GM21717 (cell line): ENCODE measurements around the gene WWTR1.
A peak's percentile ranks its signal among the peaks of the same experiment; 100 is the strongest.

Experiments used
- ATAC-seq: cut with Tn5 transposase; IDR thresholded peaks from one replicate; pipeline ENCODE4 v1.9.1; 2021; ENCODE audit warnings: mild to moderate bottlenecking, moderate library complexity; ENCODE audit not compliant: unreplicated experiment

WWTR1 gene

GRCh38 chr3:149506965-149507364 is 150.9 kb downstream of the WWTR1 start:
- ATAC-seq, result no peak

DNA sequence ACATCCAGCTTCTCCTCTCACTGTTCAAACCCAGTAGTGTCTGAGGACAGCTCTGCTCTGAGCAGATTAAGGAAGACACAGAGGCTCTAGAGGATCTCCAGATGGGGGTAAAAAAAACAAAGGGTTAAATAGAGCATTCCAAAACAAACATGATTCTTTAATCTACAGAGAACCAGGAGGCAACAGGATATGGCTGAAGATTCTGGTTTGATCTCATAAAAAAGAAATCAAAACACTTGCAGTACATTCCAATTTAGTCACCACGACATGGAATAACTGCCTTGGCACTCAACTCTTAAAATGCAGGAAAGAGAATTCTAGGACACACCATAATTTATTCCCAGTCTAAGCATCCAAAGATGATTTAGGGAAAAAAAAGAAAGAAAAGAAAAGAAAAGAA is 151.3 kb downstream of the WWTR1 start:
- ATAC-seq, result no peak

- no peak for ATAC-seq
These were observed 155.4 kb downstream of the WWTR1 start for GRCh38 chr3:149502438-149502837.

DNA sequence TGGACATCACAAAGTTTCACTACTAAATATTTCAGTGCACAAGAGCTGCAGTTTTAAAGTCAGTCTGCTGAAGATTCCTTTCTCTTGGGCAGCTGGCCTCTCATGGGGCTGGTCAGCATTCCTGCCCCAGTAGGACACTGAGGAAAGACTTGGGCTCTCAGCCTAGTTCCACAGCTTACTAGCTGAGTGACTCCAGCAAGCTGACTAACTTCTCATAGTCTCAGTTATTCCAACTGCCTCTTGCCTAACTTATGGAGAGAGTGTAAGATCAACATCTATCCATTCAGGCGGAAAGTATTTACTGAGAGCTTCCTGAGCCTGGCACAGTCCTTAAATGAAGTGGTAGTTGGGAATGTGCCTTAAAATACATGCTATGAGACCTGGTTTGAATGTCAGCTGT is 156.3 kb downstream of the WWTR1 start:
- no peak for ATAC-seq

- ATAC-seq, result no peak
These were observed 159.7 kb downstream of the WWTR1 start for GRCh38 chr3:149497966-149498670.

GRCh38 chr3:149496891-149497290 is 160.9 kb downstream of the WWTR1 start:
- ATAC-seq, result no peak

GRCh38 chr3:149495581-149496125 is 162.2 kb downstream of the WWTR1 start:
- no peak for ATAC-seq

DNA sequence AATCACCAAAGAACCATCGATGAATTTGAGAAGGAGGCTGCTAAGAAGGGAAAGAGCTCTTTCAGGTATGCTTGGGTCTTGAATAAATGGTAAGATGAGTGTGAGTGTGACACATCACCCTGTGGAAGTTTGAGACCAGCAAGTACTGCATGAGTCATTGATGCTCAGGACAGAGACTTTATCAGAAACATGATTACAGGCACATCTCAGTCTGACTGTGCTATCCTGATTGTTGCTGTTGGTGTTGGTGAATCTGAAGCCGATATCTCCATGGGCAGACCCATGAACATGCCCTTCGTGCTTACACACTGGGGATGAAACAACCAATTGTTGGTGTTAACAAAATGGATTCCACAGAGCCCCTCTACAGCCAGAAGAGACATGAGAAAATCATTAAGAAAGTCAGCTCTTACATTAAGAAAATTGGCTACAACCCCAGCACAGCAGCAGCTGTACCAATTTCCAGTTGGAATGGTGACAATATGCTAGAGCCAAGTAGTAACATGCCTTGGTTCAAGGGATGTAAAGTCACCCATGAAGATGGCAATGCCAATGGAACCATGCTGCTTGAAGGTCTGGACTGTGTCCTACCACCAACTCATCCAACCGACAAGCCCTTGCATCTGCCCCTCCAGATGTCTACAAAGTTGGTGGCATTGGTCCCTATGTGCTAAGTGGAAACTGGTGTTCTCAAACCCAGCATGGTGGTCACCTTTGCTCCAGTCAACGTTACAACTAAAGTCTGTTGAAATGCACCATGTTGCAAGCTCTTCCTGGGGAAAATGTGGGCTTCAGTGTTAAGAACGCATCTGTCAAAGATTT is 162.9 kb downstream of the WWTR1 start:
- no peak for ATAC-seq

DNA sequence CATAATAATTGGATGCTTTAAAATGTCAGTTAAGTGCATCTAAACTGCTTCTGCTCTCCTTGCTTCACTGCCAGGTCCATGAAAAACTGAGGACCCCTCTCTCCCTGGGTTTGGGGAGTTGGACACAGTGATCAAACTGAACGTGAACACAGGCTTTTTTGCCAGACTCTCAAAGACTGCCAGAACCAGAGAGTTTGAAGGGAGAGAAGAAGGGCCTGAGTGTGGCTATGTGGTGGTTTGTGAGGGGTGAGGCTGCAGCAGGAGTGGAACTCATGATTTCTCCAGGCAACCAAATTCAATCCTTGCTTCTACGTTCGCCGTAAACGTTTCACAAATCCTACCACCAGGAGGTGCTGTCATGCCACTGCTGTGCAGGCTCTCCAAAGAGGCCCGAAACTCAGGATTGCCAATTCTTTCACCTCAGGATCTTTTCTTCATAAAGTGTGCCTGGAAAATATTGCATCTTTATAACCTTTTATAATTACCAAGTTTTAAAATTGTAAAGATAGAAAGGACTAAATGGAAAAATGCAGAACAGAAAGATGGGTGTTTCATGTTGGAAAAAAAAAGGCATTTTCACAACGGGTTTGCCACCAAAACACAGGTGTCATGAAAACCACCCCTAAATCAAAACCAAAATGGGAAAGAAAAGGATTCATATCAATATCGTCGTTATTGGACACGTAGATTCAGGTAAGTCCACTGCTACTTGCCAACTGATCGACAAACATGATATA is 163.6 kb downstream of the WWTR1 start:
- peak; percentile 71 for ATAC-seq

- ATAC-seq, result no peak
These were observed 164.4 kb downstream of the WWTR1 start for GRCh38 chr3:149493315-149494021.

- no peak for ATAC-seq
These were observed 167.4 kb downstream of the WWTR1 start for GRCh38 chr3:149490260-149490971.

GRCh38 chr3:149489060-149489690 is 168.7 kb downstream of the WWTR1 start:
- no peak for ATAC-seq

DNA sequence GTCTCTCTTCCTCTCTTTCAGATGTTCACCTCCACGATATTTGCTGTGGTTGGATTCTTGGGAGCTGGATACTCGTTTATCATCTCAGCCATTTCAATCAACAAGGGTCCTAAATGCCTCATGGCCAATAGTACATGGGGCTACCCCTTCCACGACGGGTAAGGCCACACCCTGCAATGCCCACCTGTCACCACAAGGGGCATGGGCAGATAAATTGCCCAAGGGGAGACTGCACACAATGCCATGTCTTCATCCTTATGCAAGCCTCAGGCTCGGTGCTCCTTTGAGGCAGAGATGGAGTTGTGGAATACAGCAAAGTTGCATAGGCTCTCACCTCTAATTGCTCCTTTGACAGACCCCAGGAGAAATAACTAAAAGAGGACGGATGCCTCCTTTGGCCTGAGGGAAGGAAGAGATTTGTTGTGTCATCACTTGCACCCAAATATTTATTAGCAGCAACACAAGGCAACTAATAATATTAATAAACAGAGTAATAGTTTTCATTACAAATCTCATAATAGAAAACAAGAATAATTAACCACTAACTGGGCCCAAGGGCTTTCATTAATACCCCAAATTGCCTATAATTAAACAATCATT is 170.1 kb downstream of the WWTR1 start:
- peak; percentile 68 for ATAC-seq

GRCh38 chr3:149486726-149487125 is 171.1 kb downstream of the WWTR1 start:
- no peak for ATAC-seq

DNA sequence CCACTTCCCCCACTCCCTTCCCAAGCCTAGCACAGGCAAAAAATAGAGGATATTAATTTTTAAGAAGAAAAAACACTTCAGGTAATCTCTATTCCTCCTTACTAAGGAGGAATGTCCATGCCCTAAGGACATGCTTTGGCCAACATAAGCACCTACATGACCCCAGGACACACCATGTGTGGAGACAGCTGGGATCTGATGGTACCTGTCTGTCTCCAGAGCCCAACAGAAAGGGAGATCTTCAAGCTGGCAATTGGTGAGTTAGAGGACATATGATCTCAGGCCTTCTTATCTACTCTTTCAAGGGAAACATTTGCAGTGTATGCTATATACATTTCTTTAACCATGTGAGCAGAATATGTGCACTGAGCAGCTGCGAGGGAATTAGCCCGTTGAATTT is 176.3 kb downstream of the WWTR1 start:
- no peak for ATAC-seq

GRCh38 chr3:149481056-149481455 is 176.8 kb downstream of the WWTR1 start:
- ATAC-seq, result no peak

DNA sequence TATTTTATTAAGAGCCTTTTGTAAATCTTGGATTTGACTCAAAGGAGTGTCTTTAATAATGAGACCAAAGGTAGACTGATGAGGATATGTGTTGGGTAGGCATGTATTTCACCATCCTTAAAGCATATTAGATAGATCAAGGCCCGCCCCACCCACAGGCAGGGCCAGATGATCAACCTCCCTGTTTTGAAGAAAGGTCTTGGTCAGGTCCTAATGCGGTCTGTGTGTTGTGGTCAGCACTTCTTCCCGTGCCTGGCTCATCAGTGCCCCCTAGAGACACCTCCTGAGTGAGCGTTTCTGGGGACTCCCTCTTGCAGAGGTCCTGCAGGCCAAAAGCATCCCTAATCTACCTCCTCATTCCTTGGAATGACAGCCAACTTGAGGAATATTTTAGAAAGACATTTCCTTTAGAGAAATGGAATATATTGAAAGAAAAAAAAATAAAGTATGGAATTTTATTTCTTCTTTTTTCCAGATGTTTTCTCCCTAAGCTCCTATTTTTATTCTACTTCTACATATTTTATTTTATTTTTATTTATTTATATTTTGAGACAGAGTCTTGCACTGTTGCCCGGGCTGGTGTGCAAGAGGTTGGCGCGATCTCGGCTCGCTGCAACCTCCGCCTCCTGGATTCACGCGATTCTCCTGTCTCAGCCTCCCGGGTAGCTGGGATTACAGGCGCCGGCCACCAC is 177.4 kb downstream of the WWTR1 start:
- peak; percentile 95 for ATAC-seq

DNA sequence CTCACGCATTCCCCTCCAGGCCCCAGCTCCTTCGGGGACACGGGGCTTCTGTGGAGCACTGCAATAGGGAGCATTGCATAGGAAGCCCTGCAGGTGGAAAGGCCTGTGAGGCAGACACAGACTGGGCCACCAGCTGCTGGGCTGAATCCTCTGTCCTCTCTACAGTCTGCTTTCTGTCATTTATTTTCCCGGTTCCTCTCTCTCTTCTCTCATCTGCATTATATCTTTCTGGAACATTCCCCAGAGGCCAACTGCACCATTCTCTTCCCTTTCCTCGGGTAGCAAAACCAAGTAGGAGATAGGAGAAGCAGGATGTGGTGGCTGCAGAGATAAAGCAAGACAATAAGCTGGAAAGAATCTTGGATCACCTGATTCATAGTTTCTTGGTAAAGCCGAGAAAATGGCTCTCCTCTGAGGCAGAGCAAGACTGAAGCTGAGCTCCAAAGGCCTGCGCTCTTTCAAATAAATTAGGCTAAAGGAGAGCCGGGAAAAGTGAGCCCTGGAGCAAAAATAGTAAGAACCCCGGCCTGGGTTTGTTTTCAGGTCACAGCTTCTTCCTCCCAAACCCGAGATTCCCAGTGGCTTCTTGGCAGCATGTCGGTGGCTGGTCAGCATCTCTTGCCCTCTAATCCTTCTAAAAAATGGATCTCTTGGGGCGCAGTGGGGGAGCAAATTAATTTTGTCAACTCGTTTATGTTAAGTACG is 178.1 kb downstream of the WWTR1 start:
- no peak for ATAC-seq
